Measurements from ENCODE around the gene ZDHHC14.
"Not testable (repeated sequence)": the region's sequence is repeated elsewhere in the genome, so short reads cannot be mapped to it uniquely, and the experiment has no call there.

ZDHHC14 gene

GRCh38 chr6:157390273-157391060 lies 9.5 kb downstream of the ZDHHC14 start:
- Mint-ChIP-seq H3K4me3 (no peak overlapping the region), H3K27ac (no peak overlapping the region), H3K4me1 (peaks cover 1% of the 10 kb centered on the region), H3K9me3 (peaks cover 15% of the 10 kb centered on the region), H3K36me3 (peaks cover 16% of the 10 kb centered on the region), H3K27me3 (no peaks in the 10 kb centered on the region)

DNA sequence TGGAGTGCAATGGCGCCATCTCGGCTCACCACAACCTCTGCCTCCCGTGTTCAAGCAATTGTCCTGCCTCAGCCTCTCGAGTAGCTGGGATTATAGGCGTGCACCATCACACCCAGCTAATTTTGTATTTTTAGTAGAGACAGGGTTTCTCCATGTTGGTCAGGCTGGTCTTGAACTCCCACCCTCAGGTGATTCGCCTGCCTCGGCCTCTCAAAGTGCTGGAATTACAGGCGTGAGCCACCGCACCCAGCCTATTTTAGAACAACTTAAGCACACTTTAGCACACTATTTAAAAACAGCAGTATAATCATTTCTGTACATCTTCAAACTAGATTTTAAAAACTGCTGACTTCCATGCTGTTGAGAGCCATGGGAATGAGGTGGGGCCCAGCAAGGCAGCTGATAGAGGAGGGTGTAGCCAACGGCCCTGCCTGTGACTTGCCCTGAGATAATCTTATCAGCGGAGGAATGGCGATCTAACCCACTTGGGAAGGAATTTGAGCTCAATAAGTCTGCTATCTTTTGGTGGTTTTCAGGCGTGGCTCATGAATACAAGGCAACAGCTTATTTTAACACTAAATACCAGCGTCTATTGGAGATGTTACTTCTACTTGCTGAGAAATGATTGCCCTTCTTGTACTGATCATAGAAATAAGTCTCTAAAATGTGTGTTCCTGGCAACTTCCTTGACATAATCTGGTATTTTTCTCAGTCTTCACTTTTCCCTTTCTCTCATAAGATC lies 12.1 kb downstream of the ZDHHC14 start:
- peaks cover 15% of the 10 kb centered on the region for H3K9me3 Mint-ChIP-seq
- H3K36me3 Mint-ChIP-seq: peaks cover 16% of the 10 kb centered on the region
- H3K27me3 Mint-ChIP-seq: no peaks in the 10 kb centered on the region
- no peak overlapping the region for H3K4me3 Mint-ChIP-seq
- H3K4me1 Mint-ChIP-seq: no peaks in the 10 kb centered on the region
- no peak overlapping the region for H3K27ac Mint-ChIP-seq

GRCh38 chr6:157393669-157394327 lies 12.8 kb downstream of the ZDHHC14 start:
- H3K27ac Mint-ChIP-seq: no peak overlapping the region
- H3K4me1 Mint-ChIP-seq: no peaks in the 10 kb centered on the region
- peaks cover 15% of the 10 kb centered on the region for H3K9me3 Mint-ChIP-seq
- H3K36me3 Mint-ChIP-seq: peaks cover 16% of the 10 kb centered on the region
- no peak overlapping the region for H3K4me3 Mint-ChIP-seq
- no peaks in the 10 kb centered on the region for H3K27me3 Mint-ChIP-seq

GRCh38 chr6:157395199-157395598 lies 14.2 kb downstream of the ZDHHC14 start:
- H3K4me3 Mint-ChIP-seq, H3K27me3 Mint-ChIP-seq, H3K4me1 Mint-ChIP-seq, H3K27ac Mint-ChIP-seq: not testable (repeated sequence)
- Mint-ChIP-seq H3K36me3 (peaks cover 12% of the 10 kb centered on the region), H3K9me3 (peaks cover 12% of the 10 kb centered on the region)

GRCh38 chr6:157396026-157396425 lies 15.0 kb downstream of the ZDHHC14 start:
- Mint-ChIP-seq H3K36me3 (peaks cover 8% of the 10 kb centered on the region), H3K27me3 (no peaks in the 10 kb centered on the region), H3K4me1 (no peaks in the 10 kb centered on the region)

DNA sequence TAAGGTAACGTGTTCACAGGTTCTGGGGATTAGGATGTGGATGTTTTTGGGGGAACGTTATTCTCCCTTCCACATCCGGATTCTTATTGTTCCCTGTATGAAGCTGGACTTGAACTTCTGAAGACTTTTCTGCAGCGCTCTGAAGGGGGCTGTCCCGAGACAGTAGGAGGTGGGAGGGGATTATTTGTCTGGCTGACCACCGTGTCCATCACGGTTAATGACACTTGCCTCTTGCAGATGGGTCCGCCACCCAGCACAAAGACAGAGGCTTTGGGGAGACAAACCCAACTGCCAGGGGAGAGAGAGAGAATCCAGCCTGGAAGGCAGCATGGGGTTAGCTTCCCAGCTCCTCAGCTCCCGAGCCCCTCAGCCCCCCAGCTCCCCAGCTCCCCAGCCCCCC lies 16.7 kb downstream of the ZDHHC14 start:
- Mint-ChIP-seq H3K4me3 (no peak overlapping the region), H3K36me3 (peaks cover 3% of the 10 kb centered on the region), H3K27ac (no peak overlapping the region), H3K9me3 (no peaks in the 10 kb centered on the region), H3K4me1 (no peaks in the 10 kb centered on the region), H3K27me3 (no peaks in the 10 kb centered on the region)

More at GRCh38 chr6:157396026-157396425, 15.0 kb downstream of the ZDHHC14 start:
- H3K9me3 Mint-ChIP-seq: peaks cover 7% of the 10 kb centered on the region
- H3K4me3 Mint-ChIP-seq: no peak overlapping the region
- H3K27ac Mint-ChIP-seq: no peak overlapping the region

- no peak overlapping the region for H3K27ac Mint-ChIP-seq
- no peaks in the 10 kb centered on the region for H3K4me1 Mint-ChIP-seq
- no peaks in the 10 kb centered on the region for H3K9me3 Mint-ChIP-seq
- H3K36me3 Mint-ChIP-seq: peaks cover 3% of the 10 kb centered on the region
- H3K27me3 Mint-ChIP-seq: no peaks in the 10 kb centered on the region
- H3K4me3 Mint-ChIP-seq: no peak overlapping the region
These were observed 17.2 kb downstream of the ZDHHC14 start for GRCh38 chr6:157398151-157398550.

DNA sequence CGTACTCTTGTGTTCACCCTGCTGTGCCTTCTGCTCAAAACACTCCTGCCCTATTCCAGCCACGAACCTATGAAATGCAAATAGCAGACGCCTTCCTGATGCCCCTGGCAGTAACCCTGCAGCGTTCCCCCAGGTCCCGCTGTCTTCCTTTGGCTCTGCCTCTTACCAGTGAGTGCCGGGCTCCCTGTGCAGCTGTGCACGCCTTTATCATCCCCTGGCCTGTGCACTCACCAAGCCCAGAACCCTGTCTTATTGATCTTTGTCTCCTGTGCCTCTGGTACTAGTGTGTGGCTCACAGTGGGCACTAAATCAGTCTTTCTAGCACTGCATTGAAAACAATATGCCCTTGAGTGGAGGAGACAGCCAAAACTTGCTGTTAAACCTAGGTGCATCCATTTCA lies 19.7 kb downstream of the ZDHHC14 start:
- Mint-ChIP-seq H3K4me3 (no peak overlapping the region), H3K36me3 (no peaks in the 10 kb centered on the region), H3K27ac (no peak overlapping the region), H3K4me1 (no peaks in the 10 kb centered on the region), H3K27me3 (no peaks in the 10 kb centered on the region), H3K9me3 (no peaks in the 10 kb centered on the region)

DNA sequence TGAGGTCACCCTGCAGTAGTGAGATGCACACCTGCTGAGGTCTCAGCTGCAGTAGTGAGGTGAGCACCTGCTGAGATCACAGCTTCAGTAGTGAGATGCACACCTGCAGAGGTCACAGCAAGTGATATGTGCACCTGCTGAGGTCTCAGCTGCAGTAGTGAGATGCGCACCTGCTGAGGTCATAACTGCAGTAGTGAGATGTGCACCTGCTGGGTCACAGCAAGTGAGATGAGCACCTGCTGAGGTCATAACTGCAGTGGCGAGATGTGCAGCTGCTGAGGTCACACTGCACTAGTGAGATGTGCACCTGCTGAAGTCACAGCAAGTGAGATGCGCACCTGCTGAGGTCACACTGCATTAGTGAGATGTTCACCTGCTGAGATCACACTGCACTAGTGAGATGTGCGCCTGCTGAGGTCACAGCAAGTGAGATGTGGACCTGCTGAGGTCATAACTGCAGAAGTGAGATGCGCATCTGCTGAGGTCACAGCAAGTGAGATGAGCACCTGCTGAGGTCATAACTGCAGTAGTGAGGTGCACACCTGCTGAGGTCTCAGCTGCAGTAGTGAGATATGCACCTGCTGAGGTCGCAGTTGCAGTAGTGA lies 20.8 kb downstream of the ZDHHC14 start:
- no peaks in the 10 kb centered on the region for H3K36me3 Mint-ChIP-seq
- no peaks in the 10 kb centered on the region for H3K27me3 Mint-ChIP-seq
- no peaks in the 10 kb centered on the region for H3K9me3 Mint-ChIP-seq
- H3K4me3 Mint-ChIP-seq: no peak overlapping the region
- H3K4me1 Mint-ChIP-seq: no peaks in the 10 kb centered on the region
- H3K27ac Mint-ChIP-seq: no peak overlapping the region

- no peak overlapping the region for H3K27ac Mint-ChIP-seq
- H3K4me1 Mint-ChIP-seq: no peaks in the 10 kb centered on the region
- H3K4me3 Mint-ChIP-seq: no peak overlapping the region
- no peaks in the 10 kb centered on the region for H3K27me3 Mint-ChIP-seq
- no peaks in the 10 kb centered on the region for H3K36me3 Mint-ChIP-seq
- no peaks in the 10 kb centered on the region for H3K9me3 Mint-ChIP-seq
These were observed 22.2 kb downstream of the ZDHHC14 start for GRCh38 chr6:157402996-157403685.

DNA sequence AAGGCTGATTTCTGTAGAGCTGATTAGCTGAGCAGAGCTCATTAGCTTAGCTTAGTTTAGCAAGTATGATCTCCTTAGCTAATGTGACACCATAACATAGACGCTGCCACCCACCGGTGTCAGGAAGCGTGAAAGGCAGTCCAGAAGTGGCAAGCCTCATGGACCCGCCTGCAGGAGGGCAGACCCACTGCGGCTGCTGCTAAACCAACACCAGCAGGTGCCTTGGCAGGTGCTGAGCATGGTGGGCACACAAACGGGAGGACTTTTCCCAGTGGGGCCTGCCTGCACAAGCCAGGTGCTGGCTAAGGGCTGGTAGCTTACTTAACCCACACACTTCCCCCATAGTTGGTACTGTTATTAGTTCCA lies 22.7 kb downstream of the ZDHHC14 start:
- no peaks in the 10 kb centered on the region for H3K4me1 Mint-ChIP-seq
- H3K36me3 Mint-ChIP-seq: no peaks in the 10 kb centered on the region
- no peaks in the 10 kb centered on the region for H3K9me3 Mint-ChIP-seq
- no peak overlapping the region for H3K27ac Mint-ChIP-seq
- no peak overlapping the region for H3K4me3 Mint-ChIP-seq
- no peaks in the 10 kb centered on the region for H3K27me3 Mint-ChIP-seq

DNA sequence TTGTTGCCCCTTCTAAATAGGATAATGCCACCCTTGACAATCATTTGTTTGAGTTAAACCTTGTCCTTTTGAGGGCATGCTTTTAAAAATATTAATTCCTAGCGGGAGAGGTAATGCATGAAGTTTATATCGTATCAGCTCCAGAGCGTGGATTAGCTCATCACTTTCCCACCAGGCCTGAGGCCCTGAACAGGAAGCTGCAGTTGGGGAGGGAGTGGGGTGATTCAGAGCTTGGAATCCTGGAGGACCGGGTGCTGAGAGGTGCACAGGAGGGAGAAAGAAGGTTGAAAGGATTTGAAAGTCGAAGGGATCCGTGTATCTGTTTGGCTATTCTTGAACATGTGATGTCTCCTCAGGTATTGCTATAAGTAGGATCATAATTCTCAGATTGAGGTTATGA lies 25.0 kb downstream of the ZDHHC14 start:
- no peaks in the 10 kb centered on the region for H3K36me3 Mint-ChIP-seq

DNA sequence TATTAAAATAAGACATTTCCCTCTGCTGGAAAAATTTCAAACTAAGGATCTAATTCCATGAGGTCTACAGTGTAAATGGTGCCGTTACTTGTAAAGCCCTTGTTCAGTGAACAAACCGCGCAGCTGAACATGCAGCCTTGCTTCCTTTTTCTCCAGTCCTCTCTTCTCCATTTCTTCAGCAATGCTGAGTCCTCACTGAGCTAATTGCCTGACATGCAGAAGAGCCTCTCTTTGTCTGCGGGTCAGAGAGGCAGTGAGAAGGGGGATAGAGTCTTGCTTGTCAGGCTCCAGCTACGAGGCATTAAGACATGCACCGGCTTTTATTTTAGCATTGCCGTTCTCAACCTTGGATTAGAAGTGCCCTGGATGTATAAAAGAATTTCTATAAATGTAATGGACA lies 25.7 kb downstream of the ZDHHC14 start:
- H3K36me3 Mint-ChIP-seq: no peaks in the 10 kb centered on the region
- H3K27me3 Mint-ChIP-seq: no peaks in the 10 kb centered on the region
- H3K4me3 Mint-ChIP-seq: no peak overlapping the region
- H3K4me1 Mint-ChIP-seq: no peaks in the 10 kb centered on the region
- no peaks in the 10 kb centered on the region for H3K9me3 Mint-ChIP-seq
- H3K27ac Mint-ChIP-seq: no peak overlapping the region

More for the DNA sequence above, 25.0 kb downstream of the ZDHHC14 start:
- Mint-ChIP-seq H3K9me3 (no peaks in the 10 kb centered on the region), H3K27me3 (no peaks in the 10 kb centered on the region), H3K4me1 (no peaks in the 10 kb centered on the region), H3K4me3 (no peak overlapping the region), H3K27ac (no peak overlapping the region)

GRCh38 chr6:157407646-157408045 lies 26.7 kb downstream of the ZDHHC14 start:
- H3K27ac Mint-ChIP-seq: no peak overlapping the region
- H3K36me3 Mint-ChIP-seq: no peaks in the 10 kb centered on the region
- H3K4me3 Mint-ChIP-seq: no peak overlapping the region
- H3K27me3 Mint-ChIP-seq: no peaks in the 10 kb centered on the region
- H3K4me1 Mint-ChIP-seq: no peaks in the 10 kb centered on the region
- H3K9me3 Mint-ChIP-seq: no peaks in the 10 kb centered on the region

DNA sequence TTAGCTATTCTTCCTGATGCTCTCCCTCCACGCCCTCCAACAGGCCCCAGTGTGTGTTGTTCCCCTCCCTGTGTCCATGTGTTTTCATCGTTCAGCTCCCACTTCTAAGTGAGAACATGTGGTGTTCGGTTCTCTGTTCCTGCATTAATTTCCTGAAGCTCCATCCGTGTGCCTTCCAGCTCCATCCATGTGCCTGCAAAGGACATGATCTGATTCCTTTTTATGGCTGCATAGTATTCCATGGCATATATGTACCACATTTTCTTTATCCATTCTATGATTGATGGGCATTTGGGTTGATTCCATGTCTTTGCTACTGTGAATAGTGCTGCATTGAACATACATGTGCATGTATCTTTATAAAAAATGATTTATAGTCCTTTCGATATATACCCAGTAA lies 27.4 kb downstream of the ZDHHC14 start:
- H3K27me3 Mint-ChIP-seq, H3K27ac Mint-ChIP-seq, H3K9me3 Mint-ChIP-seq, H3K4me3 Mint-ChIP-seq, H3K4me1 Mint-ChIP-seq, H3K36me3 Mint-ChIP-seq: not testable (repeated sequence)

All from activated naive CD4-positive, alpha-beta T cell treated with anti-CD3 and anti-CD28 coated beads, Interleukin-2, amount 50 U/mL, for 24 hours (primary cell).